Activated T-helper 1 cell treated with anti-CD3 and anti-CD28 coated beads, Interleukin-2, amount 50 U/mL, for 16 hours (primary cell): ENCODE results near the gene MS4A1.
"Not testable (repeated sequence)": the region's sequence is repeated elsewhere in the genome, so short reads cannot be mapped to it uniquely, and the experiment has no call there.

Source experiments
- DNase-seq, 2 donors: peaks; one replicate each; pipeline ENCODE4 v3.0.0-alpha.2; 2020; ENCODE audit warnings: low read depth in 1 of 2, low spot score in 1 of 2

The MS4A1 gene

DNA sequence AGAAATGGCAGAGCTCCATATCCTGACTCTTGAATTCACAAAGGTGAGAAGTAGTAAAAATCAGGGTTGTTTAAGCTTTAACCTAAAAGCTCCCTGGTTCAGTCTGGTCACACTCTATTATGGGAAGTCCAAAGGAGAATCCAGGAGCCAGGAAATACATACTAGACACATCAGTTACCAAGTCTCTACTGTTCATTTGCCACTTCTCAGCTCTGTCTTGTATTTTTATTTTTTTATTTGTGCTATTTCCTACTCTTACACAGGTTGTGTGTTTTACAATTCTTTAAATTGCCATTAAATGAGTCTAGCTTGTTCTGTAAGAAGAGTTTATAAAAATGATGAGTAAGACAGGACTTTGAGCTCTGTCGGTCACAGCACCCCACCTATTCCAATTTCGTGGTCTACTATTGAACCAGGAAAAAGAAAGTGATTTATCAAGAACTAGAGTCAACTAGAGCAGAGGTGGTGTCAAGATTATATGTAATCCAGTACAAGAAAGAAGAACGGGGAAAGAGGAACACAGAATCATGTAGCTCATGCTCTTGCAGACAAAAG is 46.7 kb downstream of the MS4A1 start:
- no peak for DNase-seq

DNA sequence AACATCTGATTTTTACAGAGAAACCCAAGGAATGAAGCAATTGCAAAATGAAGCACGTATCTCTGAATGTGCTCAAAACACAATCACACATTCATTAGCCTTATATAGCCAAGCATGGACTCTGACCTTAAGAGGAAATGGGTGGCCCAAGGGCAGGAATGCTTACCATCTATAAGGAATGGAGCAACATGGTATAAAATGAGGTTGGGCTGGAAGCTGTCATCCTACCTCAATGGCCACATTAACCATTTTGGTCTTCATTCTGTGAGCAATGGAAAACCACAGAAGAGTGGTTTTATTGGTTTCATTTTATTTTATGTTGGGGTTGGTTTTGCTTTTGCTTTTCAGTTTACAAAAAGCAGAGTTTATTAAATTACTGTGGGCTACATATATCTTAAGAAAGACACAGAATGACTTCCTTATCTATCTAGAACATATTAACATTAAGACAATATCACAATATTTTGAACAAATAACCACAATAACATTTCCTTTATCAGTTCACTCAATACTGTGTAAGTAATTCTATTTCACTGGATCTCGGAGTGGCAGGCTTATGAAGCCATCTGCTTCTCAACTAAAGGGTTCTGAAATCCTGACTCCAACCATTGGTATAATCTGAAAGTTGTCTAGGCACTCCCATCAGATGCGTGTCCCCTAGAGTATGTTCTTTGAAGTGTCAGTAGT is 48.7 kb downstream of the MS4A1 start:
- DNase-seq: no peak

DNA sequence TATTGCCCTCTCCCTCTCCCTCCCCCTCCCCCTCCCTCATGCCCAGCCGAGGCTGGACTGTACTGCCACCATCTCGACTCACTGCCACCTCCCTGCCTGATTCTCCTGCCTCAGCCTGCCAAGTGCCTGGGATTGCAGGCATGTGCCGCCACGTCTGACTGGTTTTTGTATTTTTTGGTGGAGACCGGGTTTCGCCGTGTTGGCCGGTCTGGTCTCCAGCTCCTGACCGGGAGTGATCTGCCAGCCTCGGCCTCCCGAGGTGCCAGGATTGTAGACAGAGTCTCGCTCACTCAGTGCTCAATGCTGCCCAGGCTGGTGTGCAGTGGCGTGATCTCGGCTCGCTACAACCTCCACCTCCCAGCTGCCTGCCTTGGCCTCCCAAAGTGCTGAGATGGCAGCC is 54.0 kb downstream of the MS4A1 start:
- DNase-seq: not testable (repeated sequence)

DNA sequence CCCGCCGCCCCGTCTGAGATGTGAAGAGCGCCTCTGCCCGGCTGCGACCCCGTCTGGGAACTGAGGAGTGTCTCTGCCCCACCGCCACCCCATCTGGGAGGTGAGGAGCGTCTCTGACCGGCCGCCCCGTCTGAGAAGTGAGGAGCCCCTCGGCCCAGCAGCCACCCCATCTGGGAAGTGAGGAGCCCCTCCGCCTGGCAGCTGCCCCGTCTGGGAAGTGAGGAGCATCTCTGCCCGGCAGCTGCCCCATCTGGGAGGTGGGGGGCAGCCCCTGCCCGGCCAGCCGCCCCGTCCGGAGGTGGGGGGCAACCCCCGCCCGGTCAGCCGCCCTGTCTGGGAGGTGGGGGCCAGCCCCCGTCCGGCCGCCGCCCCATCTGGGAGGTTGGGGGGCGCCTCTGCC is 54.6 kb downstream of the MS4A1 start:
- DNase-seq: not testable (repeated sequence)

DNA sequence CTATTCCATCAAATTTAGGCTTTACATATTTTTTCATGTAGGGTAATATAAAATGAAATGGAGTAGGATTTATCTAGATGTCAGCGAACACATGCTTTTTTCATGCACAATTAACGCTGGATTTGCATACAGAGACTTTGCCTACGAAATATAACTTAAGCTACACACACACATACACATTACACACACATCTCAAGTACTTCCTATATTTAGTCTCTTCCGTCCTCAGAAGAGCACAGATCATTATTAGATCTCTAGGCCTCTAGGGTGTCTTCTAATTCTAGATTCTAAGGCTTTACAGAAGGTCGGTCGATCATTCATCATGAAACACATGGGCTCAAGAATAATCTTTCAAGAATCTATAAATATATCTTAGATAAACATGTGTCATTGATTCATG is 55.7 kb downstream of the MS4A1 start:
- no peak for DNase-seq

DNA sequence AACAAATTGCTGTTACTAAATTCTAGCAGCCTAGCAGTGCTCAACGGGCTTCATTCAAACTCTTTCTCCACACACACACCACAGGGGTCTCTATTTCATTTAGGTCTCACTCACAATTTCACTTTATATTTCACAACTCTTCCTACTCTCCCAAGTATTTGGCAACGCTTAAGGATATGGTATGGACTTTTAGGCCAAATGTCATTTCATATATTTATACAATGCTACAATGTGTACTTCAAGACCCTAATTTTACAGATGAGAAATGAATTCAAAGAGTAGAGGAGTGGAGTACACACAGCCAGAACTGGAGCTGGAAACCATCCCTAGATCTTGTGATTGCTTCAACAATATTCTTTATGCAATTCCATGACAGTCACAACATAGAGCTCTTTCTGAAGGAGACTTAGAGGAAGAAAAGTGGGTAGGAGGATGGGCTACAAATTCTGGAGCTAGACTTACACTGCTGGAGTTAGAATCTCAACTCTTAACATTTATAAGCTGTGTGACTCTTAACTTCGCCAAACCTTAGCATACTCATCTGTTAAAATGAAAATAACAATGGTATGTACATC is 57.1 kb downstream of the MS4A1 start:
- DNase-seq: no peak

DNA sequence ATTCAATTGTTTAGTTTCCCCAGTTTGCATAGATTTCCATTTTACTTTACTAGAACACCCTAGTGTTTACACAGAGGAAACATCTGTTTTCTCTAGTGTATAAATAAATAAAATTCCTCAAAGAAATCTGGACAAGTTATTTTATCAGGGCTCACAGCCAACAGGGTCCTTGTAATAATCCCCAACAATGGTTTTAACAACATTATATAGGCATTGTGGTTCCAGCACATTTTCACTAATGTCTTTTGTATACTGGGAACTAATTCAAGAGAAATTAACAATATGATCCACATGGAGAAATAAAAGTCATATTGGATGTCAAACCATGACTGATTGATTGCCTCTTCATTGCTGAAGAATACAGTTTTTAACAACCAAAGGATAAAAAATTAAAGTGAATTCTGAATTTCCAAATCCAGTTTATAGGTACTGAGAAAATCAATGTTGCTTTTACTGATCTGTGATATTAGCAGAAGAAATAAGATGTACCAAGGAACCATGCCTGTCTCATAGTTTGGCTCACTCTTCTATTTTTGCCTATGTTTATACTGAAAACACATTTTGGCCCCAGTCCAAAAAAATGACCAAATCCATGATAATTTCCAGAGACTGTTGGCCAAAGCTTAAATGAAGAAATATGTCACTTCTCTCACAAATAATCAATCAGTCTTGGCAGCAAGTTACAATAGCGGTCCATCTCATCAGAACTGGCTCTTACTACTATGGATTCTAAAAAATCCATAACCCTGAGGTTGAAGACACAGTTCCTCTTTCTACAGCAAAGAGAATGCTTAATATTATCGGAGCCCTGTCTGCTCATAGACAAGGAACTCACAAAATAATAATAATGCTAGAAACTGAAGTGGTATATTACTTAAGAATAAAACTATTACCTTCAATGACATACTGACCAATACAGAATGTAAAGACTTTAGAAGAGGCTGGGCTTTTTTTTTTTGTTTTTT is 58.1 kb downstream of the MS4A1 start:
- DNase-seq: no peak

DNA sequence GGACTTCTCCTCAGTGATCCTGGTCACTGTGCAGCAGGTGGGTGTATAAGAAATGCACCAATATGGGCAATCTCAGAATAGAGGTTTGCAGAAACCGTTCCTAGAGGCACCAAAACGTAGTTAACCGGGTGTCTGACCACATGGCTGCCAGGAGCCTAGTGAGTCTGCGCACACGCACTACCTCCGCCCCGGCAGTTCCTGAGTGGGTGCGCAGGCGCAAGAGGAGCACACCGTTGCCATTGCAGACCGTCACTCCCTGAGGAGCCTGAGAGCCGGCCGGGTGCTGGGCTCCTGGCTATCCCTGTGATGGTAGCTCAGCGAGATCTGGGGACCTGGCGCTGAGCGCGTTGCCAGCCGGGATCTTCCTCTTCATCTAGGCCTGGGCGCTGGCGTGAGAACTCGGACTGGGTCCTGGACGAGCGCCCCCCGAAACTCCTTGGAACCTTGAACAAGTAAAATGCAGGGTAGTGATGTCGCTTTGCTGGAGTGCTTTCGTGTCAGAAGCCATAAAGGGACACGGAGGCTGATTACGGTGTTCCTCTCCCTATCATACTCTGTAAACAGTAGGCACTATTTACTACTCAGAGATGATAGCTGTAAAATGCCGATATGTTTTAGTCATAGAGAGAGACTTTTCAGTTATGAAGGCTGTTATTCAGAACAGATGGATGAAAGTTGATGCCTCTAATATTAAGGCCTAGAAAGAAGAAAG is 59.7 kb downstream of the MS4A1 start, which contains the start of gene MS4A13:
TSS of gene MS4A13 (plus strand) at position 249 of the 712 bp plus-strand sequence. CDS start 2,692 bp downstream, outside the sequence.
- no peak for DNase-seq
